ENCODE data around the gene PITPNB.

GRCh38 chr22:27941143-27941542 is 22.1 kb upstream of the PITPNB start:
- TF ChIP-seq EP300 (IDR thresholded peaks at IDR 0.05) (no peak), CTCF (IDR thresholded peaks at IDR 0.05) (no peak)

All from sigmoid colon (tissue), 4 donors.